ENCODE data around the gene FUT3. TPM values are rescaled to one million over a fixed set of nuclear protein-coding genes. Genes with fewer than 3 reads are reported as not detected.
A peak's percentile ranks its signal among the peaks of the same experiment; 100 is the strongest.

FUT3 gene
- total and polyA plus RNA-seq, 9 of the 15 experiments (the other 6 are each of a cell fraction or from before 2014, with no cell fraction given), result 0.09 TPM; not detected in 8

- Histone ChIP-seq H3K9ac (ENCODE audit: insufficient read depth in 1 of 2, low read depth in 2 of 2, low read length in 2 of 2) (no peak overlapping the region), H3K9me1 (ENCODE audit: control insufficient read depth, insufficient read depth, low read length) (no peaks in the 10 kb centered on the region), H3K79me2 (ENCODE audit: control insufficient read depth, insufficient read depth, low read length) (no peaks in the 10 kb centered on the region), H3K36me3 (ENCODE audit: control insufficient read depth, insufficient read depth, low read length) (no peaks in the 10 kb centered on the region), H3K27me3 (ENCODE audit: control insufficient read depth in 2 of 2, insufficient read depth in 2 of 2, low read length in 2 of 2) (peaks cover 2 to 23% of the 10 kb centered on the region in 2 experiments; a peak in 2 of 5 replicates), H3K4me1 (replicated peaks in 1 of 2; ENCODE audit: control insufficient read depth in 2 of 2, insufficient read depth in 2 of 2, low read length in 2 of 2) (peaks cover 0 to 23% of the 10 kb centered on the region in 2 experiments; a peak in 2 of 5 replicates), H3K4me3 (no peak overlapping the region), H3K9me3 (replicated peaks; ENCODE audit: control insufficient read depth, insufficient read depth, low read depth, low read length) (no peaks in the 10 kb centered on the region), H3K4me2 (ENCODE audit: insufficient read depth, low read length) (no peak overlapping the region), H4K20me1 (replicated peaks; ENCODE audit: control insufficient read depth, insufficient read depth, low read length) (peaks cover 3% of the 10 kb centered on the region; the same call in 1 of the 2 replicates), H2AFZ (ENCODE audit: low read depth, low read length) (no peak overlapping the region), H3K27ac (ENCODE audit: extremely low read depth, low read depth, low read length) (no peak overlapping the region)
- DNase-seq (ENCODE audit: extremely low read depth in 1 of 4, low spot score in 3 of 4), result no peak
- in situ Hi-C loops (cut with MboI), result no loop called here
- no peak for FAIRE-seq
- intact Hi-C loops (cut with micrococcal nuclease), result no loop called here
- TF ChIP-seq, protein P1, sequence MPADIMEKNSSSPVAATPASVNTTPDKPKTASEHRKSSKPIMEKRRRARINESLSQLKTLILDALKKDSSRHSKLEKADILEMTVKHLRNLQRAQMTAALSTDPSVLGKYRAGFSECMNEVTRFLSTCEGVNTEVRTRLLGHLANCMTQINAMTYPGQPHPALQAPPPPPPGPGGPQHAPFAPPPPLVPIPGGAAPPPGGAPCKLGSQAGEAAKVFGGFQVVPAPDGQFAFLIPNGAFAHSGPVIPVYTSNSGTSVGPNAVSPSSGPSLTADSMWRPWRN (IDR thresholded peaks at IDR 0.05; ENCODE audit: low read depth), result no peak
- no peak for ATAC-seq
- ChIA-PET POLR2A (interaction anchor here (0.6 to 1.2 kb wide), 3 partner anchors 11 to 44 kb away, joined by 3 to 4 read pairs (median 4); no protein-coding TSS in a partner anchor), CTCF (ENCODE audit: low intra/inter-chr PET ratio) (no interaction called here)
- no TSS peak for BruUV-seq (replicated peaks)
- 20% methylated on average over 11 of the region's 11 CpGs for WGBS (ENCODE audit: insufficient coverage, low coverage, missing lambda C conversion rate)
These were observed 14.5 kb upstream of the FUT3 start for GRCh38 chr19:5865772-5866171.

GRCh38 chr19:5864725-5865486 lies 13.7 kb upstream of the FUT3 start:
- H3K4me1 ChIP-seq (replicated peaks in 1 of 2; ENCODE audit: control insufficient read depth in 2 of 2, insufficient read depth in 2 of 2, low read length in 2 of 2), result peaks cover 0 to 23% of the 10 kb centered on the region in 2 experiments; a peak in 2 of 5 replicates
- H3K9ac ChIP-seq (ENCODE audit: insufficient read depth in 1 of 2, low read depth in 2 of 2, low read length in 2 of 2), result peak overlapping the region in 1 of 2 experiments; percentile 46; a peak in 2 of 4 replicates
- no TSS peak for BruUV-seq (replicated peaks)
- FAIRE-seq (no peak), ATAC-seq (no peak), DNase-seq (ENCODE audit: extremely low read depth in 1 of 4, low spot score in 3 of 4) (peak in 1 of 4 experiments; percentile 6)
- no peaks in the 10 kb centered on the region for H3K9me1 ChIP-seq (ENCODE audit: control insufficient read depth, insufficient read depth, low read length)
- in situ Hi-C loops (cut with MboI), result no loop called here
- no peaks in the 10 kb centered on the region for H3K36me3 ChIP-seq (ENCODE audit: control insufficient read depth, insufficient read depth, low read length)
- no peaks in the 10 kb centered on the region for H3K9me3 ChIP-seq (replicated peaks; ENCODE audit: control insufficient read depth, insufficient read depth, low read depth, low read length)
- H3K4me3 ChIP-seq, result no peak overlapping the region
- no peaks in the 10 kb centered on the region for H3K79me2 ChIP-seq (ENCODE audit: control insufficient read depth, insufficient read depth, low read length)
- intact Hi-C loops (cut with micrococcal nuclease), result no loop called here
- 33% methylated on average over 14 of the region's 14 CpGs for WGBS (ENCODE audit: insufficient coverage, low coverage, missing lambda C conversion rate)
- H3K27ac ChIP-seq (ENCODE audit: extremely low read depth, low read depth, low read length), result no peak overlapping the region
- no peak overlapping the region for H3K4me2 ChIP-seq (ENCODE audit: insufficient read depth, low read length)
- ChIA-PET CTCF (ENCODE audit: low intra/inter-chr PET ratio) (no interaction called here), POLR2A (interaction anchor here (1.2 kb wide), 1 partner anchor 12 kb away, joined by 3 read pairs; no protein-coding TSS in a partner anchor)
- peaks cover 2 to 19% of the 10 kb centered on the region in 2 experiments; a peak in 2 of 5 replicates for H3K27me3 ChIP-seq (ENCODE audit: control insufficient read depth in 2 of 2, insufficient read depth in 2 of 2, low read length in 2 of 2)
- H2AFZ ChIP-seq (ENCODE audit: low read depth, low read length), result no peak overlapping the region
- peaks cover 3% of the 10 kb centered on the region; the same call in 1 of the 2 replicates for H4K20me1 ChIP-seq (replicated peaks; ENCODE audit: control insufficient read depth, insufficient read depth, low read length)
- TF ChIP-seq TRIM24 (IDR thresholded peaks at IDR 0.05) (no peak), ZNF518B (CRISPR knock-in tag; IDR thresholded peaks at IDR 0.05) (no peak), EP300 (IDR thresholded peaks at IDR 0.05; ENCODE audit: low read length) (peak; percentile 17; the same call in 1 of the 2 replicates), ZBTB17 (CRISPR knock-in tag; IDR thresholded peaks at IDR 0.05) (no peak), ZKSCAN3 (CRISPR knock-in tag; IDR thresholded peaks at IDR 0.05) (no peak), MEIS2 (IDR thresholded peaks at IDR 0.05; ENCODE audit: partially characterized antibody) (no peak), KAT7 (CRISPR knock-in tag; IDR thresholded peaks at IDR 0.05; ENCODE audit: borderline replicate concordance) (no peak)

Measured in K562 (cell line).